Measurements from ENCODE around the gene PHLDA2. TPM values are rescaled to one million over a fixed set of nuclear protein-coding genes. Genes with fewer than 3 reads are reported as not detected.

The PHLDA2 gene
- total RNA-seq, 1 experiment from 2014 or later = 34.4 TPM

DNA sequence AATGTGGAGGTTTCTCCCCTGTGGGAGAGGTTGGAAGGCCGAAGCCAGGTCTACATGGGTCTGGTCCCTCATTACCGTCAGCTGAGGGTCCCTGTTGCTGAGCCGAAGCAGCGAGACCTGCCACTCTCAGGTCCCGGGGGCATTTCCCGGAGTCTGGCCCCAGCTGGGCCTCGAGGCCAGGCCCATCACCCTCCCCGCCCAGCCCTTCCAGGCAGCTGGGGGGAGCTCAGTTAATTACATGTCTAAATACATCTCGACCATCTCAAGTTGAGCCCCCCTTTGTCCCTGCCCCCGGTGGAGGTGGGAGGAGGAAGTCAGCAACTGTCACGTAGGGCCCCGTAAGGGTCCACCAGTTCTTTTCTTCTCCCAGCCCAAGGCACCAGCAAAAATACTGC is 47.2 kb downstream of the PHLDA2 start:
- DNase-seq (ENCODE audit: low spot score) = no peak

DNA sequence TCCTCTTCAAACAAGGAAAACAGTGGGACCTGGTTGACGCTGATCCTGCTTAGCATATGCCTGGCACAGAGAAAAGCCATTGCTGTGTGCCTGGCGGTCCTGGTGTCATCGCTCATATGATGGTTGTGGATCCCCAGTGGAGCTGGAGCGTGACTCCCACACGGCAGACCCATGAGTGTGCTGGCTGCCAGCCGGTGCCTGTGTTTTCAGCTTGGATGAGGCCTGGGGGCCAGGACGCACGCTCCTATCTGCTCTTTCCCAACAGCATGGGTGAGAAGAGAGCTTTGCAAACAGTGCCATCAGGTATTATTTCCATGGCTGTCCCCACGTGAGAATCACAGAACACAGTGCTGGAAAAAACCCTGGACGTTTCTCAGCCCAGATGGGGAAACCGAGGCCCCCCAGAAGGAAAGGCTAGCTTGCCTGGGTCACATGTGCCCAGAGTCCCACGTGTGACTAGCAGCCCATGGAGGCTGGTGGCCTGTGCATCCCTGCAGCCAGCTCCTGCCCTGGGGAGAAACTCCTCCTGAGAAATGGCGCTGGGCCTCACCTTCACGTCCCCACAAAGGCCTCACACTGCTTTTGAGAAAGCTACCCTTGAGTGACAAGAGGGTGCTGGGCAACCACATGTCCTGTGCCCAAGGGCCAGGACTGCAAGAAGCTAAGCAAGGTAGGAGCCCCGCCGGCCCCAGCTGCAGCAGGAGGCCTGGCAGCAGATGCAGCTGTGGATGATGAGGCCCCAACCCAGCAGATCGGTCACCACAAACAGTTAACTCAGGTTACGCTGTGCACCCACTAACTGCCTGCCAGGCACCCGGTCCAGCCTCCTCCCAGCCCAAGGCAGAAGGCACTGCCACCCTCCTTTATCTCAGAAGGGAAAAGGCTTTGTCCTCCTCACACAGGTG is 47.9 kb downstream of the PHLDA2 start:
- no peak for DNase-seq (ENCODE audit: low spot score)

DNA sequence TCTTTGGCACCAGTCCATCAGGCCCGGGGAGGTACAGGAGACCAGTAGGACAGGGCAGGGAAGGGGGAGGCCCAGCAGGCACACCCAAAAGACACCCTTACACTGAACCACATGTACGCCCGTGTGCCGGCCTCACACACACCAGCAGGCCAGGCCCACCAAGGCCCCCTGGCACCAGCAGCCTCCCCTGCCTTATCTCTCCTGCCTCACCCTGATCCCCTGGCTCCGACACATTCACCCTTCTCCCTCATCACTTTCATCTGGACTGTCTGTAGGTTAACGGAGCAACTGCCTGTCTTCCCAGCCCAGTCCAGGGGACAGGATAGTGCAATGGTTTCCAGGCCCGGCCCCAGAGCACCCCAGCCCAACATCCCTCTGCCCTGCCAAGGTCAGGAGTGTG is 48.6 kb downstream of the PHLDA2 start:
- no peak for DNase-seq (ENCODE audit: low spot score)

DNA sequence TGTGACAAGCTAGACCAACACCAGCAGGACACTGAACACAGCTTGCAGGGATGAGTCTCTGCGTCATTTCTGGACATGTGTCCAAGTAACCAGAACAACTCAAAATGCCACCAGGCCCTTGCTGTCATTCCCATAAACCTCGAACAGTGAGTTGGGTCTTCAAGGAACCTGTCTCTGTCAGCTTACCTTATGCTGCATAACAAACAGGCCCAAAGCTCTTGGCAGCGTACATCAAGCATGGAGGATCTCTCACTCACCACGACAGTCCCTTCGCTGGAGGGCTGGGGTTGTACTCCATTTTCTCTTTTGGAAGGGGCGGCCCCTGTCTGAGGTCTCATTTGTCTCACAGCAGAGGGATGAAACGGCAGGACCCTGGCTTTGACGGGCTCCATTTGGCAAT is 50.4 kb downstream of the PHLDA2 start:
- DNase-seq (ENCODE audit: low spot score) = no peak

Other genes with a start within 250 kb of the PHLDA2 start
- 0.81 and 1.1 TPM in 2 replicates for gene KCNQ1OT1, start 229.4 kb downstream of the PHLDA2 start, total RNA-seq (2014; rRNA removed; shearing (Covaris generic))
- gene CDKN1C, start 43.6 kb downstream of the PHLDA2 start, total RNA-seq (2014; rRNA removed; shearing (Covaris generic)) = 32.5 and 40.5 TPM in 2 replicates
- 149 and 162 TPM in 2 replicates for gene NAP1L4, start 62.9 kb upstream of the PHLDA2 start, total RNA-seq (2014; rRNA removed; shearing (Covaris generic))
- 57.2 and 60.4 TPM in 2 replicates for gene CARS1, start 128.0 kb upstream of the PHLDA2 start, total RNA-seq (2014; rRNA removed; shearing (Covaris generic))
- 18.1 and 18.5 TPM in 2 replicates for gene OSBPL5, start 235.9 kb upstream of the PHLDA2 start, total RNA-seq (2014; rRNA removed; shearing (Covaris generic))

All from A172 (cell line).